Measurements from ENCODE around the gene PADI4. TPM values are rescaled to one million over a fixed set of nuclear protein-coding genes. Genes with fewer than 3 reads are reported as not detected.

Gene PADI4
- total RNA-seq, 4 donors from 2014 or later: 1.2 TPM; not detected in 3

DNA sequence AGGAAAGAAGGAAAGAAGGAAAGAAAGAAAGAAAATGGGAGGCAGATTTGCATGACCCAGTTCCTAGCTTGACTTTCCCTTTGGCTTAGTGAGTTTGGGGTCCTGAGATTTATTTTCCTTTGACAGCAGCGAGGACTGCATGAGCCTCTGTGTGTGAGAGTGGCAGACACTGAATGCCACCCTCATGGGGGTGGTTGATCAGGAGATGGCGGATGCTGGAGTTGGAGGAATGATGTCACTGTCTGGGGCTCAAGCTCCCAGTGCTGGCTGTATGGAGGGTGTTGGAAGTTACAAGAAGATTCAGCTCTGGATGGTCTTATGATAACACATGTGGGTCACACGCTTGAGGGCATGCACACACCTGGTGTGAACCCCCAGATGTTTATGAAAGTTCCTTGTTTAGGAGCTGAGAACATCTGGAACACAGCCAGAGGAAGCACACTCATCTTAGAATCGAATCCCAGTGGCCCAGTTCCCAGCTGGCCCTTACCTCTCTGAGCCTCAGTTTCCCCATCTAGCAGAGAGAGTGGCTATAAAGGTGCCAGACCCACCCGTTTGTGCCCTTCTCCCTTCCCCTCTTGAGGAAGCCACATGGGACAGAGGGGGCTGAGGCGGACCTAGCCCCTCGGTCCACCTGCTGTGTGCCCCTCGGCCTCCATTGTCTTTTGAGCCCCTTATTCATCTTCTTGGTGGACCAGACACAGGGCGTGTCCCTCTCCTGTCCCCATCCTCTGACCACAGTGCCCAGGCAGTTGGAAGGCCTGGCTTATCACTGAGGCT lies 5.7 kb downstream of the PADI4 start:
- H3K36me3 ChIP-seq: no peaks in the 10 kb centered on the region
- TF ChIP-seq CTCF (IDR thresholded peaks at IDR 0.05) (no peak), POLR2A (IDR thresholded peaks at IDR 0.05) (no peak)
- no peaks in the 10 kb centered on the region for H3K27me3 ChIP-seq

GRCh38 chr1:17314491-17314971 lies 6.5 kb downstream of the PADI4 start:
- H3K27me3 ChIP-seq: no peaks in the 10 kb centered on the region
- no peaks in the 10 kb centered on the region for H3K4me1 ChIP-seq
- H3K4me3 ChIP-seq: no peak overlapping the region
- H3K27ac ChIP-seq: no peak overlapping the region
- no peaks in the 10 kb centered on the region for H3K36me3 ChIP-seq
- TF ChIP-seq POLR2A (IDR thresholded peaks at IDR 0.05): no peak
- no peak for TF ChIP-seq CTCF (IDR thresholded peaks at IDR 0.05)
- no peak for DNase-seq
- intact Hi-C loops (cut with DNase I; ENCODE audit: low total_unique reads): no loop called here
- H3K9me3 ChIP-seq: no peaks in the 10 kb centered on the region

More for the DNA sequence above, 5.7 kb downstream of the PADI4 start:
- Histone ChIP-seq H3K4me1 (no peaks in the 10 kb centered on the region), H3K4me3 (no peak overlapping the region), H3K27ac (no peak overlapping the region), H3K9me3 (no peaks in the 10 kb centered on the region)
- intact Hi-C loops (cut with DNase I; ENCODE audit: low total_unique reads): no loop called here
- DNase-seq: no peak

- intact Hi-C loops (cut with DNase I; ENCODE audit: low total_unique reads): no loop called here
- Histone ChIP-seq H3K27ac (no peak overlapping the region), H3K4me1 (no peaks in the 10 kb centered on the region), H3K4me3 (no peak overlapping the region), H3K27me3 (no peaks in the 10 kb centered on the region), H3K9me3 (no peaks in the 10 kb centered on the region), H3K36me3 (no peaks in the 10 kb centered on the region)
- DNase-seq: no peak
- no peak for TF ChIP-seq POLR2A (IDR thresholded peaks at IDR 0.05)
- TF ChIP-seq CTCF (IDR thresholded peaks at IDR 0.05): no peak
Observed at GRCh38 chr1:17315542-17316130, 7.6 kb downstream of the PADI4 start.

DNA sequence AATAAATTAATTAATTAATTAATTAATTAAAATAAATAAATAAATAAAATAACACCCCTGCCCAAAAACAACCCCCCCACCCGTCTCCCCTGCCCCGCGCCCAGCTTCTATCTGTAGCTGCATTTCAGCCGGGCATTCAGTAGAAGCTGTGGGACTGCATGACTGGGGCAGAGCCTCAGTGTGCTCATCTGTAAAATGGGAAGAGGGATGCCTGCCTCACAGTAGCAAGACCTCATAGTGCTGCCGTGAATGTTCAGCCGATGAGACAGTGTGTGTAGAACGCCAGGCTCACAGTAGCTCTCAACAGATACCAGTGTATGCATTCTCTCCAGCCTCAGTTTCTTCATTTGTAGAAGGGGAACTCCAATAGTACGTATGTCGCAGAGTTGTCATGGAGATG lies 8.7 kb downstream of the PADI4 start:
- no peaks in the 10 kb centered on the region for H3K27me3 ChIP-seq
- H3K36me3 ChIP-seq: no peaks in the 10 kb centered on the region

More for the DNA sequence above, 8.7 kb downstream of the PADI4 start:
- H3K4me1 ChIP-seq: no peaks in the 10 kb centered on the region
- no peak overlapping the region for H3K27ac ChIP-seq
- TF ChIP-seq POLR2A (IDR thresholded peaks at IDR 0.05): no peak
- no peak for TF ChIP-seq CTCF (IDR thresholded peaks at IDR 0.05)
- no peaks in the 10 kb centered on the region for H3K9me3 ChIP-seq
- intact Hi-C loops (cut with DNase I; ENCODE audit: low total_unique reads): no loop called here
- H3K4me3 ChIP-seq: no peak overlapping the region
- DNase-seq: no peak
